ENCODE data around the gene OR7D2.

The OR7D2 gene

GRCh38 chr19:9159891-9160290, 18.9 kb upstream of the OR7D2 start:
- H3K4me3 ChIP-seq (ENCODE audit: low read depth, low read length): no peak overlapping the region
- no peak for TF ChIP-seq CTCF (IDR thresholded peaks at IDR 0.05; ENCODE audit: insufficient read depth, low read depth, low read length, missing control alignments)

GRCh38 chr19:9161427-9161826, 17.4 kb upstream of the OR7D2 start:
- no peak for TF ChIP-seq CTCF (IDR thresholded peaks at IDR 0.05; ENCODE audit: insufficient read depth, low read depth, low read length, missing control alignments)
- no peak overlapping the region for H3K4me3 ChIP-seq (ENCODE audit: low read depth, low read length)
- DNase-seq (ENCODE audit: low read depth): no peak

More at GRCh38 chr19:9159891-9160290, 18.9 kb upstream of the OR7D2 start:
- no peak for DNase-seq (ENCODE audit: low read depth)

GRCh38 chr19:9165261-9165660, 13.5 kb upstream of the OR7D2 start:
- no peak overlapping the region for H3K4me3 ChIP-seq (ENCODE audit: low read depth, low read length)
- TF ChIP-seq CTCF (IDR thresholded peaks at IDR 0.05; ENCODE audit: insufficient read depth, low read depth, low read length, missing control alignments): no peak
- DNase-seq (ENCODE audit: low read depth): no peak

GRCh38 chr19:9166846-9167245, 11.9 kb upstream of the OR7D2 start:
- no peak overlapping the region for H3K4me3 ChIP-seq (ENCODE audit: low read depth, low read length)
- TF ChIP-seq CTCF (IDR thresholded peaks at IDR 0.05; ENCODE audit: insufficient read depth, low read depth, low read length, missing control alignments): no peak
- DNase-seq (ENCODE audit: low read depth): no peak

GRCh38 chr19:9171393-9171991, 7.3 kb upstream of the OR7D2 start:
- H3K4me3 ChIP-seq (ENCODE audit: low read depth, low read length): no peak overlapping the region
- TF ChIP-seq CTCF (IDR thresholded peaks at IDR 0.05; ENCODE audit: insufficient read depth, low read depth, low read length, missing control alignments): no peak
- no peak for DNase-seq (ENCODE audit: low read depth)

- no peak for DNase-seq (ENCODE audit: low read depth)
- no peak overlapping the region for H3K4me3 ChIP-seq (ENCODE audit: low read depth, low read length)
- no peak for TF ChIP-seq CTCF (IDR thresholded peaks at IDR 0.05; ENCODE audit: insufficient read depth, low read depth, low read length, missing control alignments)
Measured at GRCh38 chr19:9175326-9175725, 3.5 kb upstream of the OR7D2 start.

GRCh38 chr19:9183000-9183399, 4.2 kb downstream of the OR7D2 start:
- TF ChIP-seq CTCF (IDR thresholded peaks at IDR 0.05; ENCODE audit: insufficient read depth, low read depth, low read length, missing control alignments): no peak
- H3K4me3 ChIP-seq (ENCODE audit: low read depth, low read length): no peak overlapping the region

More at GRCh38 chr19:9183000-9183399, 4.2 kb downstream of the OR7D2 start:
- no peak for DNase-seq (ENCODE audit: low read depth)

All from GM12865 (cell line).